WTC11 (cell line): ENCODE data around the gene ELAVL1. TPM values are rescaled to one million over a fixed set of nuclear protein-coding genes. Genes with fewer than 3 reads are reported as not detected.
A peak's percentile ranks its signal among the peaks of the same experiment; 100 is the strongest.

Source experiments
- ATAC-seq: fragments of 200-7000 bp; cut with Tn5 transposase; 2 replicates; pipeline ENCODE4 v1.10.0; 2021; ENCODE audit warnings: mild to moderate bottlenecking, moderate library complexity
- CTCF ChIA-PET: fragments of 300-600 bp; sonication (Branson Sonifier 250); formaldehyde crosslinking; loops from one replicate; lab custom pipeline; 2021; ENCODE audit warnings: antibody characterized with exemption; lab: Charles Lee
- POLR2A ChIA-PET: fragments of 350-600 bp; sonication (Branson Sonifier 250); formaldehyde crosslinking; loops from one replicate; lab custom pipeline; 2021; ENCODE audit warnings: antibody characterized with exemption; lab: Charles Lee
- DNase-seq: peaks from one replicate; pipeline ENCODE4 v3.0.0; 2021; ENCODE audit warnings: low spot score
- H3K27ac Mint-ChIP-seq: 2 replicates; pipeline ENCODE4 v1.8.0; 2021; ENCODE audit warnings: mixed read lengths
- H3K27me3 Mint-ChIP-seq: 2 replicates; pipeline ENCODE4 v1.8.0; 2021; ENCODE audit warnings: low read depth, mild to moderate bottlenecking, moderate library complexity, mixed read lengths
- H3K36me3 Mint-ChIP-seq: 2 replicates; pipeline ENCODE4 v1.8.0; 2021; ENCODE audit warnings: mixed read lengths
- H3K4me1 Mint-ChIP-seq: 2 replicates; pipeline ENCODE4 v1.8.0; 2022; ENCODE audit warnings: mixed read lengths
- H3K4me3 Mint-ChIP-seq: 2 replicates; pipeline ENCODE4 v1.8.0; 2021; ENCODE audit warnings: mild to moderate bottlenecking, moderate library complexity, mixed read lengths
- H3K9me3 Mint-ChIP-seq: 2 replicates; pipeline ENCODE4 v1.8.0; 2021; ENCODE audit warnings: mixed read lengths
- CBFB ChIP-seq: sonication (generic); formaldehyde crosslinking; IDR thresholded peaks from 2 replicates; pipeline ENCODE4 v1.8.1; 2022; ENCODE audit warnings: mild to moderate bottlenecking, low read depth, missing genetic modification reagents
- FOXJ3 ChIP-seq: sonication (generic); formaldehyde crosslinking; IDR thresholded peaks from 2 replicates; pipeline ENCODE4 v1.9.0; 2021; ENCODE audit warnings: missing genetic modification reagents, mild to moderate bottlenecking, borderline replicate concordance
- FOXK1 ChIP-seq: sonication (generic); formaldehyde crosslinking; IDR thresholded peaks from 2 replicates; pipeline ENCODE4 v1.8.0; 2022; ENCODE audit warnings: mild to moderate bottlenecking, moderate library complexity, missing genetic modification reagents
- GABPB1 ChIP-seq: sonication (generic); formaldehyde crosslinking; IDR thresholded peaks from 2 replicates; pipeline ENCODE4 v1.8.1; 2023; ENCODE audit warnings: mild to moderate bottlenecking, missing genetic modification reagents
- KAT7 ChIP-seq: sonication (generic); formaldehyde crosslinking; IDR thresholded peaks from 2 replicates; pipeline ENCODE4 v1.8.1; 2023; ENCODE audit warnings: missing genetic modification reagents, mild to moderate bottlenecking, borderline replicate concordance
- NFE2L1 ChIP-seq: sonication (generic); formaldehyde crosslinking; IDR thresholded peaks from 2 replicates; pipeline ENCODE4 v1.8.1; 2023; ENCODE audit warnings: missing genetic modification reagents
- RELA ChIP-seq: sonication (generic); formaldehyde crosslinking; IDR thresholded peaks from 2 replicates; pipeline ENCODE4 v1.8.1; 2022; ENCODE audit warnings: missing genetic modification reagents, mild to moderate bottlenecking, borderline replicate concordance
- SMAD3 ChIP-seq: sonication (generic); formaldehyde crosslinking; IDR thresholded peaks from 2 replicates; pipeline ENCODE4 v1.8.0; 2022; ENCODE audit warnings: missing genetic modification reagents, mild to moderate bottlenecking, borderline replicate concordance
- SMAD4 ChIP-seq: sonication (generic); formaldehyde crosslinking; IDR thresholded peaks from 2 replicates; pipeline ENCODE4 v1.8.0; 2022; ENCODE audit warnings: mild to moderate bottlenecking, missing genetic modification reagents
- ZNF263 ChIP-seq: sonication (generic); formaldehyde crosslinking; IDR thresholded peaks from 2 replicates; pipeline ENCODE4 v1.8.1; 2022; ENCODE audit warnings: low read depth, mild to moderate bottlenecking, moderate library complexity, missing genetic modification reagents
- total RNA-seq: library from RNA; stranded (reverse); gene quantifications from 3 replicates; pipeline ENCODE4 v1.2.3, GENCODE V29; 2021
- TF ChIP-seq, protein P1 (sequence below): sonication (generic); formaldehyde crosslinking; IDR thresholded peaks from 2 replicates; pipeline ENCODE4 v1.8.0; 2023; ENCODE audit warnings: missing genetic modification reagents
- TF ChIP-seq, protein P2 (sequence below): sonication (generic); formaldehyde crosslinking; IDR thresholded peaks from 2 replicates; pipeline ENCODE4 v1.8.0; 2022; ENCODE audit warnings: missing genetic modification reagents
- TF ChIP-seq, protein P3 (sequence below): fragments of 250-450 bp; sonication (Bioruptor Pico); IDR thresholded peaks from 2 replicates; pipeline ENCODE4 v1.9.0; 2021; ENCODE audit warnings: mild to moderate bottlenecking
- TF ChIP-seq, protein P4 (sequence below): sonication (generic); formaldehyde crosslinking; IDR thresholded peaks from 2 replicates; pipeline ENCODE4 v1.8.0; 2022; ENCODE audit warnings: mild to moderate bottlenecking, missing genetic modification reagents
- TF ChIP-seq, protein P5 (sequence below): fragments of 250-450 bp; sonication (Bioruptor Pico); IDR thresholded peaks from 2 replicates; pipeline ENCODE4 v1.8.0; 2021; ENCODE audit warnings: mild to moderate bottlenecking
- TF ChIP-seq, protein P6 (sequence below): sonication (generic); formaldehyde crosslinking; conservative IDR thresholded peaks from 2 replicates; pipeline ENCODE4 v1.8.1; 2022; ENCODE audit warnings: mild to moderate bottlenecking, missing genetic modification reagents
- TF ChIP-seq, protein P7 (sequence below): sonication (generic); formaldehyde crosslinking; IDR thresholded peaks from 2 replicates; pipeline ENCODE4 v1.8.1; 2023; ENCODE audit warnings: mild to moderate bottlenecking, missing genetic modification reagents
- TF ChIP-seq, protein P8 (sequence below): sonication (generic); formaldehyde crosslinking; conservative IDR thresholded peaks from 2 replicates; pipeline ENCODE4 v1.8.1; 2023; ENCODE audit warnings: mild to moderate bottlenecking, low read depth, missing genetic modification reagents, moderate library complexity

Gene ELAVL1
- total RNA-seq, 1 experiment from 2014 or later, result 160 TPM

DNA sequence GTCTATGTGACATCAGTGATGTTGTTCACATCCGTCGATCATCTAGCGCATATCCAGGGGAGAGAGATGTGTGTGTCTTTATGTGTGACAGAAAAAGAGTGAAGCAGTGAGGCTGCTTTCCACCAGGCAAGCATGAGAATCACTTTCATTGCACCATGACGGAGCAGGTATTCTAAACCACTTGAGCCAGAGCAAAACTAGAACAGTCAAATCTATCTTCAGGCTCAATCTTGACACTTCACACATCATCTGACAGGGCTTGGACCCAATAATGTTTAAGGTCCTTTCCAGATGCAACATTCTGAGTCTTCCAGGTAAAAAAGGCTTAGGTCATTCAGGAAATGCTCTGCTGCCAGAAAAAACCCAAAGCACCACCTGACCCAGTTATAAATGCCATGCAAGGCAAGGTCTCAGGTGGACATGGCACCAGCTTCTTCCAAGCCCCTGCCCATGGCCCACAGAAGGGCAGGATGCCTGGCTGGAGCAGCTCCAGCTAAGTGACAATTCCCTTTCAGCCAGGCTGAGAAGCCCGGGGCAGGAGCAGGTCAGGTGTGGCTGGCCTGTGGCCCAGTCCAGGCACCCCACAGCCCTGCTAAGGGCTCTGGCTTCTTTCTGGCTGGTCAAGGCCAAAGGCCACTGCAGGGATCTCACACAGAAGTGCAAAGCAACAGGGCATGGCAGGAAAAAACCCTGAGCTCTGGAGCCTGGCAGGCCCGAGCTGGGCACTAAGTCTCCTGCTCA, 5.0 kb downstream of the ELAVL1 start:
- no peak overlapping the region for H3K4me3 Mint-ChIP-seq

More for the DNA sequence above, 5.0 kb downstream of the ELAVL1 start:
- TF ChIP-seq, protein P1, sequence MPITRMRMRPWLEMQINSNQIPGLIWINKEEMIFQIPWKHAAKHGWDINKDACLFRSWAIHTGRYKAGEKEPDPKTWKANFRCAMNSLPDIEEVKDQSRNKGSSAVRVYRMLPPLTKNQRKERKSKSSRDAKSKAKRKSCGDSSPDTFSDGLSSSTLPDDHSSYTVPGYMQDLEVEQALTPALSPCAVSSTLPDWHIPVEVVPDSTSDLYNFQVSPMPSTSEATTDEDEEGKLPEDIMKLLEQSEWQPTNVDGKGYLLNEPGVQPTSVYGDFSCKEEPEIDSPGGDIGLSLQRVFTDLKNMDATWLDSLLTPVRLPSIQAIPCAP (CRISPR knock-in tag), result no peak
- no peak for TF ChIP-seq SMAD3 (CRISPR knock-in tag)
- TF ChIP-seq, protein P2, sequence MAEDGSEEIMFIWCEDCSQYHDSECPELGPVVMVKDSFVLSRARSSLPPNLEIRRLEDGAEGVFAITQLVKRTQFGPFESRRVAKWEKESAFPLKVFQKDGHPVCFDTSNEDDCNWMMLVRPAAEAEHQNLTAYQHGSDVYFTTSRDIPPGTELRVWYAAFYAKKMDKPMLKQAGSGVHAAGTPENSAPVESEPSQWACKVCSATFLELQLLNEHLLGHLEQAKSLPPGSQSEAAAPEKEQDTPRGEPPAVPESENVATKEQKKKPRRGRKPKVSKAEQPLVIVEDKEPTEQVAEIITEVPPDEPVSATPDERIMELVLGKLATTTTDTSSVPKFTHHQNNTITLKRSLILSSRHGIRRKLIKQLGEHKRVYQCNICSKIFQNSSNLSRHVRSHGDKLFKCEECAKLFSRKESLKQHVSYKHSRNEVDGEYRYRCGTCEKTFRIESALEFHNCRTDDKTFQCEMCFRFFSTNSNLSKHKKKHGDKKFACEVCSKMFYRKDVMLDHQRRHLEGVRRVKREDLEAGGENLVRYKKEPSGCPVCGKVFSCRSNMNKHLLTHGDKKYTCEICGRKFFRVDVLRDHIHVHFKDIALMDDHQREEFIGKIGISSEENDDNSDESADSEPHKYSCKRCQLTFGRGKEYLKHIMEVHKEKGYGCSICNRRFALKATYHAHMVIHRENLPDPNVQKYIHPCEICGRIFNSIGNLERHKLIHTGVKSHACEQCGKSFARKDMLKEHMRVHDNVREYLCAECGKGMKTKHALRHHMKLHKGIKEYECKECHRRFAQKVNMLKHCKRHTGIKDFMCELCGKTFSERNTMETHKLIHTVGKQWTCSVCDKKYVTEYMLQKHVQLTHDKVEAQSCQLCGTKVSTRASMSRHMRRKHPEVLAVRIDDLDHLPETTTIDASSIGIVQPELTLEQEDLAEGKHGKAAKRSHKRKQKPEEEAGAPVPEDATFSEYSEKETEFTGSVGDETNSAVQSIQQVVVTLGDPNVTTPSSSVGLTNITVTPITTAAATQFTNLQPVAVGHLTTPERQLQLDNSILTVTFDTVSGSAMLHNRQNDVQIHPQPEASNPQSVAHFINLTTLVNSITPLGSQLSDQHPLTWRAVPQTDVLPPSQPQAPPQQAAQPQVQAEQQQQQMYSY (CRISPR knock-in tag), result no peak
- TF ChIP-seq, protein P3, sequence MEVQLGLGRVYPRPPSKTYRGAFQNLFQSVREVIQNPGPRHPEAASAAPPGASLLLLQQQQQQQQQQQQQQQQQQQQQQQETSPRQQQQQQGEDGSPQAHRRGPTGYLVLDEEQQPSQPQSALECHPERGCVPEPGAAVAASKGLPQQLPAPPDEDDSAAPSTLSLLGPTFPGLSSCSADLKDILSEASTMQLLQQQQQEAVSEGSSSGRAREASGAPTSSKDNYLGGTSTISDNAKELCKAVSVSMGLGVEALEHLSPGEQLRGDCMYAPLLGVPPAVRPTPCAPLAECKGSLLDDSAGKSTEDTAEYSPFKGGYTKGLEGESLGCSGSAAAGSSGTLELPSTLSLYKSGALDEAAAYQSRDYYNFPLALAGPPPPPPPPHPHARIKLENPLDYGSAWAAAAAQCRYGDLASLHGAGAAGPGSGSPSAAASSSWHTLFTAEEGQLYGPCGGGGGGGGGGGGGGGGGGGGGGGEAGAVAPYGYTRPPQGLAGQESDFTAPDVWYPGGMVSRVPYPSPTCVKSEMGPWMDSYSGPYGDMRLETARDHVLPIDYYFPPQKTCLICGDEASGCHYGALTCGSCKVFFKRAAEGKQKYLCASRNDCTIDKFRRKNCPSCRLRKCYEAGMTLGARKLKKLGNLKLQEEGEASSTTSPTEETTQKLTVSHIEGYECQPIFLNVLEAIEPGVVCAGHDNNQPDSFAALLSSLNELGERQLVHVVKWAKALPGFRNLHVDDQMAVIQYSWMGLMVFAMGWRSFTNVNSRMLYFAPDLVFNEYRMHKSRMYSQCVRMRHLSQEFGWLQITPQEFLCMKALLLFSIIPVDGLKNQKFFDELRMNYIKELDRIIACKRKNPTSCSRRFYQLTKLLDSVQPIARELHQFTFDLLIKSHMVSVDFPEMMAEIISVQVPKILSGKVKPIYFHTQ, result no peak
- no peak for TF ChIP-seq FOXJ3 (CRISPR knock-in tag)
- TF ChIP-seq, protein P4, sequence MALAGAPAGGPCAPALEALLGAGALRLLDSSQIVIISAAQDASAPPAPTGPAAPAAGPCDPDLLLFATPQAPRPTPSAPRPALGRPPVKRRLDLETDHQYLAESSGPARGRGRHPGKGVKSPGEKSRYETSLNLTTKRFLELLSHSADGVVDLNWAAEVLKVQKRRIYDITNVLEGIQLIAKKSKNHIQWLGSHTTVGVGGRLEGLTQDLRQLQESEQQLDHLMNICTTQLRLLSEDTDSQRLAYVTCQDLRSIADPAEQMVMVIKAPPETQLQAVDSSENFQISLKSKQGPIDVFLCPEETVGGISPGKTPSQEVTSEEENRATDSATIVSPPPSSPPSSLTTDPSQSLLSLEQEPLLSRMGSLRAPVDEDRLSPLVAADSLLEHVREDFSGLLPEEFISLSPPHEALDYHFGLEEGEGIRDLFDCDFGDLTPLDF (CRISPR knock-in tag), result no peak
- TF ChIP-seq ZNF263 (CRISPR knock-in tag), result no peak
- TF ChIP-seq, protein P5, sequence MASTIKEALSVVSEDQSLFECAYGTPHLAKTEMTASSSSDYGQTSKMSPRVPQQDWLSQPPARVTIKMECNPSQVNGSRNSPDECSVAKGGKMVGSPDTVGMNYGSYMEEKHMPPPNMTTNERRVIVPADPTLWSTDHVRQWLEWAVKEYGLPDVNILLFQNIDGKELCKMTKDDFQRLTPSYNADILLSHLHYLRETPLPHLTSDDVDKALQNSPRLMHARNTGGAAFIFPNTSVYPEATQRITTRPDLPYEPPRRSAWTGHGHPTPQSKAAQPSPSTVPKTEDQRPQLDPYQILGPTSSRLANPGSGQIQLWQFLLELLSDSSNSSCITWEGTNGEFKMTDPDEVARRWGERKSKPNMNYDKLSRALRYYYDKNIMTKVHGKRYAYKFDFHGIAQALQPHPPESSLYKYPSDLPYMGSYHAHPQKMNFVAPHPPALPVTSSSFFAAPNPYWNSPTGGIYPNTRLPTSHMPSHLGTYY, result no peak
- no peak for TF ChIP-seq SMAD4
- no peak for TF ChIP-seq FOXK1
- TF ChIP-seq KAT7 (CRISPR knock-in tag), result no peak
- TF ChIP-seq, protein P6, sequence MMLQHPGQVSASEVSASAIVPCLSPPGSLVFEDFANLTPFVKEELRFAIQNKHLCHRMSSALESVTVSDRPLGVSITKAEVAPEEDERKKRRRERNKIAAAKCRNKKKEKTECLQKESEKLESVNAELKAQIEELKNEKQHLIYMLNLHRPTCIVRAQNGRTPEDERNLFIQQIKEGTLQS (CRISPR knock-in tag), result no peak
- TF ChIP-seq CBFB (CRISPR knock-in tag), result no peak
- TF ChIP-seq, protein P7, sequence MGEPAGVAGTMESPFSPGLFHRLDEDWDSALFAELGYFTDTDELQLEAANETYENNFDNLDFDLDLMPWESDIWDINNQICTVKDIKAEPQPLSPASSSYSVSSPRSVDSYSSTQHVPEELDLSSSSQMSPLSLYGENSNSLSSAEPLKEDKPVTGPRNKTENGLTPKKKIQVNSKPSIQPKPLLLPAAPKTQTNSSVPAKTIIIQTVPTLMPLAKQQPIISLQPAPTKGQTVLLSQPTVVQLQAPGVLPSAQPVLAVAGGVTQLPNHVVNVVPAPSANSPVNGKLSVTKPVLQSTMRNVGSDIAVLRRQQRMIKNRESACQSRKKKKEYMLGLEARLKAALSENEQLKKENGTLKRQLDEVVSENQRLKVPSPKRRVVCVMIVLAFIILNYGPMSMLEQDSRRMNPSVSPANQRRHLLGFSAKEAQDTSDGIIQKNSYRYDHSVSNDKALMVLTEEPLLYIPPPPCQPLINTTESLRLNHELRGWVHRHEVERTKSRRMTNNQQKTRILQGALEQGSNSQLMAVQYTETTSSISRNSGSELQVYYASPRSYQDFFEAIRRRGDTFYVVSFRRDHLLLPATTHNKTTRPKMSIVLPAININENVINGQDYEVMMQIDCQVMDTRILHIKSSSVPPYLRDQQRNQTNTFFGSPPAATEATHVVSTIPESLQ, result no peak
- no peak for TF ChIP-seq GABPB1
- no peak for TF ChIP-seq NFE2L1
- TF ChIP-seq, protein P8, sequence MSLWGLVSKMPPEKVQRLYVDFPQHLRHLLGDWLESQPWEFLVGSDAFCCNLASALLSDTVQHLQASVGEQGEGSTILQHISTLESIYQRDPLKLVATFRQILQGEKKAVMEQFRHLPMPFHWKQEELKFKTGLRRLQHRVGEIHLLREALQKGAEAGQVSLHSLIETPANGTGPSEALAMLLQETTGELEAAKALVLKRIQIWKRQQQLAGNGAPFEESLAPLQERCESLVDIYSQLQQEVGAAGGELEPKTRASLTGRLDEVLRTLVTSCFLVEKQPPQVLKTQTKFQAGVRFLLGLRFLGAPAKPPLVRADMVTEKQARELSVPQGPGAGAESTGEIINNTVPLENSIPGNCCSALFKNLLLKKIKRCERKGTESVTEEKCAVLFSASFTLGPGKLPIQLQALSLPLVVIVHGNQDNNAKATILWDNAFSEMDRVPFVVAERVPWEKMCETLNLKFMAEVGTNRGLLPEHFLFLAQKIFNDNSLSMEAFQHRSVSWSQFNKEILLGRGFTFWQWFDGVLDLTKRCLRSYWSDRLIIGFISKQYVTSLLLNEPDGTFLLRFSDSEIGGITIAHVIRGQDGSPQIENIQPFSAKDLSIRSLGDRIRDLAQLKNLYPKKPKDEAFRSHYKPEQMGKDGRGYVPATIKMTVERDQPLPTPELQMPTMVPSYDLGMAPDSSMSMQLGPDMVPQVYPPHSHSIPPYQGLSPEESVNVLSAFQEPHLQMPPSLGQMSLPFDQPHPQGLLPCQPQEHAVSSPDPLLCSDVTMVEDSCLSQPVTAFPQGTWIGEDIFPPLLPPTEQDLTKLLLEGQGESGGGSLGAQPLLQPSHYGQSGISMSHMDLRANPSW (CRISPR knock-in tag), result no peak
- TF ChIP-seq RELA, result no peak
- DNase-seq, result no peak
- Mint-ChIP-seq H3K27me3 (no peaks in the 10 kb centered on the region), H3K36me3 (peaks cover 19% of the 10 kb centered on the region), H3K9me3 (no peaks in the 10 kb centered on the region), H3K27ac (peak overlapping the region; percentile 41), H3K4me1 (peaks cover 51% of the 10 kb centered on the region)
- ChIA-PET POLR2A (no interaction called here), CTCF (no interaction called here)
- no peak for ATAC-seq
